Osteocyte (in vitro differentiated cells): ENCODE measurements around the gene WDR33. TPM values are rescaled to one million over a fixed set of nuclear protein-coding genes. Genes with fewer than 3 reads are reported as not detected.
"Not testable (repeated sequence)": the region's sequence is repeated elsewhere in the genome, so short reads cannot be mapped to it uniquely, and the experiment has no call there.

Source experiments
- DNase-seq: peaks from one replicate; pipeline ENCODE4 v3.0.0; 2021; ENCODE audit warnings: mixed read lengths; ENCODE audit not compliant: unreplicated experiment; ENCODE audit errors: extremely low spot score
- H3K27ac Mint-ChIP-seq: one replicate; pipeline ENCODE4 v1.8.0; 2021; ENCODE audit warnings: mild to moderate bottlenecking, mixed read lengths; ENCODE audit not compliant: unreplicated experiment
- H3K27me3 Mint-ChIP-seq: one replicate; pipeline ENCODE4 v1.8.0; 2021; ENCODE audit warnings: mixed read lengths; ENCODE audit not compliant: unreplicated experiment
- H3K36me3 Mint-ChIP-seq: one replicate; pipeline ENCODE4 v1.8.0; 2021; ENCODE audit warnings: mixed read lengths; ENCODE audit not compliant: unreplicated experiment
- H3K4me1 Mint-ChIP-seq: one replicate; pipeline ENCODE4 v1.8.0; 2021; ENCODE audit warnings: mixed read lengths; ENCODE audit not compliant: unreplicated experiment
- H3K4me3 Mint-ChIP-seq: one replicate; pipeline ENCODE4 v1.8.0; 2021; ENCODE audit warnings: mild to moderate bottlenecking, moderate library complexity, mixed read lengths; ENCODE audit not compliant: unreplicated experiment
- H3K9me3 Mint-ChIP-seq: one replicate; pipeline ENCODE4 v1.8.0; 2021; ENCODE audit warnings: mixed read lengths; ENCODE audit not compliant: unreplicated experiment
- CTCF ChIP-seq: fragments of 200-600 bp; sonication (generic); IDR thresholded peaks from 2 replicates; pipeline ENCODE4 v1.5.0; 2021; ENCODE audit warnings: antibody characterized with exemption, mild to moderate bottlenecking, moderate library complexity
- total RNA-seq: library from RNA; stranded (reverse); gene quantifications from 2 replicates; pipeline ENCODE4 v1.2.1, GENCODE V29; 2021

WDR33 gene
- total RNA-seq, 1 donor from 2014 or later: 43.3 TPM

DNA sequence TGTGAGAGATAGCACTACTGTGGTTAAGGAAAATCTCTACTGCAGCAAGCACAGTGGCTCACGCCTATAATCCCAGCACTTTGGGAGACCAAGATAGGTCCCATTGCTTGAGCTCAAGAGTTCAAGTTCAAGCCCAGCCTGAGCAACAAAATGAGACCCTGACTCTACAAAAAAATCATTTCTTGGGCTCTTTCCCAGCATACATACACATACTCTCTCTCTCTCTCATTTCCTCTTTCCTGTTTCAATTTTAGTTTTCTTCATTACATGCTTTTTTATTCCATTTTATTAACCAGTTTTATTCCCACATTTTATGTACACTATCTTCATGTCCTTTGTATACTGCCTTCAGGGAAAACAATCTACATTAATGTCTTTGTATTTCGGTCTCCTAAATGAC, 14.6 kb downstream of the WDR33 start:
- peaks cover 6% of the 10 kb centered on the region for H3K4me1 Mint-ChIP-seq
- no peaks in the 10 kb centered on the region for H3K27me3 Mint-ChIP-seq
- TF ChIP-seq CTCF: no peak
- no peak overlapping the region for H3K4me3 Mint-ChIP-seq
- no peaks in the 10 kb centered on the region for H3K36me3 Mint-ChIP-seq
- H3K27ac Mint-ChIP-seq: no peak overlapping the region
- no peaks in the 10 kb centered on the region for H3K9me3 Mint-ChIP-seq
- DNase-seq: no peak

DNA sequence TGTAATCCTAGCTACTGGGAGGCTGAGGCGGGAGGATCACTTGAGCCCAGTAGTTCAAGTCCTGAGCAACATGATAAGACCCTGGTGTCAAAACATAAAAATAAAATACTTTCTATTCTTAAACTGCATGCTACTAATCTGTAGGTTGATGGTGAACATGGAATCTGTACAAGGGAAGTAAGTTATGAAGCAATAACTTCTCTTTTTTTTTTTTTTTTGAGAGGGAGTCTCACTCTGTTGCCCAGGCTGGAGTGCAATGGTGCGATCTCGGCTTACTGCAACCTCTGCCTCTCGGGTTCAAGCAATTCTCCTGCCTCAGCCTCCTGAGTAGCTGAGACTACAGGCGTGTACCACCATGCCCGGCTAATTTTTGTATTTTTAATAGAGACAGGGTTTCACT, 16.1 kb downstream of the WDR33 start:
- DNase-seq, H3K9me3 Mint-ChIP-seq, H3K27me3 Mint-ChIP-seq, H3K4me1 Mint-ChIP-seq, H3K36me3 Mint-ChIP-seq, H3K27ac Mint-ChIP-seq, H3K4me3 Mint-ChIP-seq: not testable (repeated sequence)

GRCh38 chr2:127792805-127793204, 18.2 kb downstream of the WDR33 start:
- Mint-ChIP-seq H3K9me3 (no peaks in the 10 kb centered on the region), H3K36me3 (no peaks in the 10 kb centered on the region), H3K27me3 (no peaks in the 10 kb centered on the region), H3K4me3 (no peak overlapping the region), H3K27ac (no peak overlapping the region), H3K4me1 (peaks cover 1% of the 10 kb centered on the region)
- no peak for TF ChIP-seq CTCF
- no peak for DNase-seq

- Mint-ChIP-seq H3K27ac (peak overlapping the region; percentile 0), H3K4me3 (no peak overlapping the region), H3K9me3 (no peaks in the 10 kb centered on the region), H3K36me3 (no peaks in the 10 kb centered on the region), H3K4me1 (no peaks in the 10 kb centered on the region), H3K27me3 (no peaks in the 10 kb centered on the region)
- no peak for DNase-seq
- TF ChIP-seq CTCF: no peak
Measured at GRCh38 chr2:127790694-127791529, 20.1 kb downstream of the WDR33 start.

- H3K9me3 Mint-ChIP-seq: no peaks in the 10 kb centered on the region
- no peaks in the 10 kb centered on the region for H3K36me3 Mint-ChIP-seq
- no peaks in the 10 kb centered on the region for H3K27me3 Mint-ChIP-seq
- no peak overlapping the region for H3K4me3 Mint-ChIP-seq
- DNase-seq: no peak
- TF ChIP-seq CTCF: no peak
- H3K27ac Mint-ChIP-seq: no peak overlapping the region
- peaks cover 6% of the 10 kb centered on the region for H3K4me1 Mint-ChIP-seq
Measured at GRCh38 chr2:127786048-127786809, 24.7 kb downstream of the WDR33 start.
